Hematopoietic multipotent progenitor cell treated with erythropoietin and hydrocortisone succinate and interleukin-3 and kit ligand, for 17 days (in vitro differentiated cells): ENCODE measurements around the gene CCL27.

Experiments
- DNase-seq: peaks from one replicate; pipeline ENCODE4 v3.0.0-alpha.2; 2015; ENCODE audit warnings: low spot score

The CCL27 gene

GRCh38 chr9:34684145-34684544 lies 21.7 kb upstream of the CCL27 start:
- DNase-seq: no peak

GRCh38 chr9:34675869-34676268 lies 13.4 kb upstream of the CCL27 start:
- DNase-seq: no peak

GRCh38 chr9:34675048-34675714 lies 12.7 kb upstream of the CCL27 start:
- DNase-seq: peak; percentile 75

GRCh38 chr9:34674440-34674839 lies 12.0 kb upstream of the CCL27 start:
- DNase-seq: no peak

GRCh38 chr9:34671307-34671706 lies 8.8 kb upstream of the CCL27 start:
- no peak for DNase-seq

GRCh38 chr9:34669809-34670562 lies 7.5 kb upstream of the CCL27 start:
- DNase-seq: no peak

- DNase-seq: peak; percentile 91
These were observed 3.2 kb upstream of the CCL27 start for GRCh38 chr9:34665381-34666250.

GRCh38 chr9:34665067-34665380 lies 2.6 kb upstream of the CCL27 start:
- DNase-seq: no peak

- peak; percentile 83 for DNase-seq
These were observed 2.0 kb upstream of the CCL27 start for GRCh38 chr9:34664281-34665066.

GRCh38 chr9:34663303-34663605 lies 797 bp upstream of the CCL27 start:
- DNase-seq: no peak

GRCh38 chr9:34659592-34660253 lies 2.7 kb downstream of the CCL27 start:
- no peak for DNase-seq

GRCh38 chr9:34658461-34658860 lies 4.0 kb downstream of the CCL27 start:
- no peak for DNase-seq

GRCh38 chr9:34656992-34657391 lies 5.5 kb downstream of the CCL27 start:
- no peak for DNase-seq

- no peak for DNase-seq
These were observed 7.1 kb downstream of the CCL27 start for GRCh38 chr9:34655394-34655793.

- DNase-seq: no peak
These were observed 8.0 kb downstream of the CCL27 start for GRCh38 chr9:34654323-34655051.

GRCh38 chr9:34653151-34654072 lies 9.0 kb downstream of the CCL27 start:
- DNase-seq: no peak

GRCh38 chr9:34652602-34653000 lies 9.9 kb downstream of the CCL27 start:
- DNase-seq: no peak

GRCh38 chr9:34651876-34652601 lies 10.4 kb downstream of the CCL27 start, which contains the start of gene IL11RA:
Gene IL11RA (plus strand): TSS chr9:34652185. CDS start chr9:34655218, 3,033 bp downstream.
- DNase-seq: peak; percentile 61

GRCh38 chr9:34651321-34651720 lies 11.1 kb downstream of the CCL27 start:
- no peak for DNase-seq
